Ecto neural progenitor cell (in vitro differentiated cells): ENCODE results near the gene CENPP.
"Not testable (repeated sequence)": the region's sequence is repeated elsewhere in the genome, so short reads cannot be mapped to it uniquely, and the experiment has no call there.

Source experiments
- DNase-seq: peaks from one replicate; pipeline ENCODE4 v3.0.0-alpha.2; 2018; ENCODE audit warnings: low spot score

Gene CENPP

GRCh38 chr9:92616655-92617111, 290.9 kb downstream of the CENPP start:
- DNase-seq: peak; percentile 11

GRCh38 chr9:92617195-92617813, 291.6 kb downstream of the CENPP start:
- no peak for DNase-seq

GRCh38 chr9:92617951-92618510, 292.3 kb downstream of the CENPP start:
- DNase-seq: no peak

GRCh38 chr9:92618633-92619225, 293.0 kb downstream of the CENPP start:
- DNase-seq: no peak

- DNase-seq: no peak
Measured at GRCh38 chr9:92619601-92620300, 294.0 kb downstream of the CENPP start.

- DNase-seq: no peak
Measured at GRCh38 chr9:92620845-92621244, 295.1 kb downstream of the CENPP start.

- DNase-seq: not testable (repeated sequence)
Measured at GRCh38 chr9:92623936-92624335, 298.2 kb downstream of the CENPP start.

- DNase-seq: no peak
Measured at GRCh38 chr9:92626484-92626883, 300.7 kb downstream of the CENPP start.

- DNase-seq: no peak
Measured at GRCh38 chr9:92627651-92628050, 301.9 kb downstream of the CENPP start.

GRCh38 chr9:92631452-92632343, 305.9 kb downstream of the CENPP start:
- no peak for DNase-seq

- no peak for DNase-seq
Measured at GRCh38 chr9:92632641-92633040, 306.9 kb downstream of the CENPP start.

- no peak for DNase-seq
Measured at GRCh38 chr9:92633614-92634278, 308.0 kb downstream of the CENPP start.

- DNase-seq: peak; percentile 91
Measured at GRCh38 chr9:92634712-92635605, 309.2 kb downstream of the CENPP start.

GRCh38 chr9:92635760-92636159, 310.0 kb downstream of the CENPP start:
- DNase-seq: no peak

- no peak for DNase-seq
Measured at GRCh38 chr9:92636627-92637026, 310.9 kb downstream of the CENPP start.

GRCh38 chr9:92637326-92637725, 311.6 kb downstream of the CENPP start:
- no peak for DNase-seq

GRCh38 chr9:92637886-92638620, 312.3 kb downstream of the CENPP start:
- no peak for DNase-seq

GRCh38 chr9:92638621-92639101, 312.9 kb downstream of the CENPP start:
- no peak for DNase-seq

GRCh38 chr9:92639124-92639523, 313.4 kb downstream of the CENPP start:
- no peak for DNase-seq
